WTC11 (cell line): ENCODE data around the gene CCR2. TPM values are rescaled to one million over a fixed set of nuclear protein-coding genes. Genes with fewer than 3 reads are reported as not detected.

Experiments
- ATAC-seq: fragments of 200-7000 bp; cut with Tn5 transposase; 2 replicates; pipeline ENCODE4 v1.10.0; 2021; ENCODE audit warnings: mild to moderate bottlenecking, moderate library complexity
- Bru-seq: library from RNA; stranded (reverse); fragments of 400-500 nt; gene quantifications from one replicate; lab custom pipeline; 2021; lab: Mats Ljungman, UMichigan
- CTCF ChIA-PET: fragments of 300-600 bp; sonication (Branson Sonifier 250); formaldehyde crosslinking; loops from one replicate; lab custom pipeline; 2021; ENCODE audit warnings: antibody characterized with exemption; lab: Charles Lee
- POLR2A ChIA-PET: fragments of 350-600 bp; sonication (Branson Sonifier 250); formaldehyde crosslinking; loops from one replicate; lab custom pipeline; 2021; ENCODE audit warnings: antibody characterized with exemption; lab: Charles Lee
- DNase-seq: peaks from one replicate; pipeline ENCODE4 v3.0.0; 2021; ENCODE audit warnings: low spot score
- H3K27ac Mint-ChIP-seq: 2 replicates; pipeline ENCODE4 v1.8.0; 2021; ENCODE audit warnings: mixed read lengths
- H3K27me3 Mint-ChIP-seq: 2 replicates; pipeline ENCODE4 v1.8.0; 2021; ENCODE audit warnings: low read depth, mild to moderate bottlenecking, moderate library complexity, mixed read lengths
- H3K36me3 Mint-ChIP-seq: 2 replicates; pipeline ENCODE4 v1.8.0; 2021; ENCODE audit warnings: mixed read lengths
- H3K4me1 Mint-ChIP-seq: 2 replicates; pipeline ENCODE4 v1.8.0; 2022; ENCODE audit warnings: mixed read lengths
- H3K4me3 Mint-ChIP-seq: 2 replicates; pipeline ENCODE4 v1.8.0; 2021; ENCODE audit warnings: mild to moderate bottlenecking, moderate library complexity, mixed read lengths
- H3K9me3 Mint-ChIP-seq: 2 replicates; pipeline ENCODE4 v1.8.0; 2021; ENCODE audit warnings: mixed read lengths
- ATF2 ChIP-seq: sonication (generic); formaldehyde crosslinking; IDR thresholded peaks from 2 replicates; pipeline ENCODE4 v1.8.1; 2022; ENCODE audit warnings: low read depth, missing genetic modification reagents, borderline replicate concordance
- ATF3 ChIP-seq: sonication (generic); formaldehyde crosslinking; conservative IDR thresholded peaks from 2 replicates; pipeline ENCODE4 v1.8.1; 2022; ENCODE audit warnings: mild to moderate bottlenecking, missing genetic modification reagents
- ATF6 ChIP-seq: sonication (generic); formaldehyde crosslinking; IDR thresholded peaks from 2 replicates; pipeline ENCODE4 v1.8.1; 2023; ENCODE audit warnings: mild to moderate bottlenecking, missing genetic modification reagents
- FOXJ3 ChIP-seq: sonication (generic); formaldehyde crosslinking; IDR thresholded peaks from 2 replicates; pipeline ENCODE4 v1.9.0; 2021; ENCODE audit warnings: missing genetic modification reagents, mild to moderate bottlenecking, borderline replicate concordance
- FOXP1 ChIP-seq: sonication (generic); formaldehyde crosslinking; IDR thresholded peaks from 2 replicates; pipeline ENCODE4 v1.8.0; 2022; ENCODE audit warnings: missing genetic modification reagents, mild to moderate bottlenecking, moderate library complexity, borderline replicate concordance
- GABPB1 ChIP-seq: sonication (generic); formaldehyde crosslinking; IDR thresholded peaks from 2 replicates; pipeline ENCODE4 v1.8.1; 2023; ENCODE audit warnings: mild to moderate bottlenecking, missing genetic modification reagents
- IRF2 ChIP-seq: sonication (generic); formaldehyde crosslinking; IDR thresholded peaks from 2 replicates; pipeline ENCODE4 v1.8.0; 2022; ENCODE audit warnings: low read depth, missing genetic modification reagents, borderline replicate concordance
- JUN ChIP-seq: sonication (generic); formaldehyde crosslinking; IDR thresholded peaks from 2 replicates; pipeline ENCODE4 v1.8.0; 2023; ENCODE audit warnings: mild to moderate bottlenecking, missing genetic modification reagents
- NFE2L1 ChIP-seq: sonication (generic); formaldehyde crosslinking; IDR thresholded peaks from 2 replicates; pipeline ENCODE4 v1.8.1; 2023; ENCODE audit warnings: missing genetic modification reagents
- NFYB ChIP-seq: sonication (generic); formaldehyde crosslinking; conservative IDR thresholded peaks from 2 replicates; pipeline ENCODE4 v1.8.0; 2022; ENCODE audit warnings: low read depth, missing genetic modification reagents
- NR2C2 ChIP-seq: sonication (generic); formaldehyde crosslinking; IDR thresholded peaks from 2 replicates; pipeline ENCODE4 v1.8.0; 2022; ENCODE audit warnings: mild to moderate bottlenecking, missing genetic modification reagents
- NR3C1 ChIP-seq: sonication (generic); formaldehyde crosslinking; conservative IDR thresholded peaks from 2 replicates; pipeline ENCODE4 v1.8.1; 2023; ENCODE audit warnings: low read depth, mild to moderate bottlenecking, missing genetic modification reagents
- OVOL2 ChIP-seq: fragments of 250-450 bp; sonication (Bioruptor Pico); IDR thresholded peaks from 2 replicates; pipeline ENCODE4 v1.9.0; 2021; ENCODE audit warnings: mild to moderate bottlenecking, borderline replicate concordance
- SMAD3 ChIP-seq: sonication (generic); formaldehyde crosslinking; IDR thresholded peaks from 2 replicates; pipeline ENCODE4 v1.8.0; 2022; ENCODE audit warnings: missing genetic modification reagents, mild to moderate bottlenecking, borderline replicate concordance
- SOX15 ChIP-seq: fragments of 250-450 bp; sonication (Bioruptor Pico); IDR thresholded peaks from 2 replicates; pipeline ENCODE4 v1.9.0; 2021; ENCODE audit warnings: mild to moderate bottlenecking
- STAT6 ChIP-seq: sonication (generic); formaldehyde crosslinking; conservative IDR thresholded peaks from 2 replicates; pipeline ENCODE4 v1.8.1; 2023; ENCODE audit warnings: mild to moderate bottlenecking, low read depth, missing genetic modification reagents, moderate library complexity
- TEAD4 ChIP-seq: sonication (generic); formaldehyde crosslinking; IDR thresholded peaks from 2 replicates; pipeline ENCODE4 v1.8.0; 2022; ENCODE audit warnings: mild to moderate bottlenecking, missing genetic modification reagents
- ZBTB21 ChIP-seq: sonication (generic); formaldehyde crosslinking; IDR thresholded peaks from 2 replicates; pipeline ENCODE4 v1.8.1; 2023; ENCODE audit warnings: mild to moderate bottlenecking, missing genetic modification reagents, borderline replicate concordance
- ZBTB43 ChIP-seq: sonication (generic); formaldehyde crosslinking; IDR thresholded peaks from 2 replicates; pipeline ENCODE4 v1.8.1; 2023; ENCODE audit warnings: mild to moderate bottlenecking, missing genetic modification reagents
- ZNF138 ChIP-seq: sonication (generic); formaldehyde crosslinking; conservative IDR thresholded peaks from 2 replicates; pipeline ENCODE4 v1.8.1; 2022; ENCODE audit warnings: mild to moderate bottlenecking, moderate library complexity, missing genetic modification reagents
- ZNF317 ChIP-seq: sonication (generic); formaldehyde crosslinking; IDR thresholded peaks from 2 replicates; pipeline ENCODE4 v1.8.1; 2023; ENCODE audit warnings: low read depth, mild to moderate bottlenecking, moderate library complexity, missing genetic modification reagents, borderline replicate concordance
- long read RNA-seq, 3 experiments: library from RNA in 1 of 3; library from capped mRNA in 1 of 3; library from polyadenylated mRNA in 1 of 3; unstranded in 2 of 3; stranded (forward) in 1 of 3; transcript quantifications; one replicate each; pipeline ENCODE4 v2.0.0, GENCODE V29; 2021
- total RNA-seq: library from RNA; stranded (reverse); gene quantifications from 3 replicates; pipeline ENCODE4 v1.2.3, GENCODE V29; 2021

CCR2 gene
- total RNA-seq (0.07 TPM in 1 of 3 replicates, not detected in the others), Bru-seq, nascent RNA (not detected)
- long read RNA-seq, experiment 1 = 0 reads
- long read RNA-seq, experiment 2 = 0 reads
- long read RNA-seq, experiment 3 = 0 reads

- Mint-ChIP-seq H3K4me3 (no peak within 1 kb of the TSS), H3K27ac (no peak within 1 kb of the TSS), H3K4me1 (peaks cover 11% of the 10 kb centered on the region; the same call in 1 of the 2 replicates), H3K36me3 (no peaks in the 10 kb centered on the region), H3K27me3 (peaks cover 8% of the 10 kb centered on the region), H3K9me3 (peaks cover 8% of the 10 kb centered on the region)
- POLR2A ChIA-PET = no interaction called here
- no peak for ATAC-seq
- CTCF ChIA-PET = interaction anchor here (1.0 to 1.4 kb wide), 3 partner anchors 18 to 96 kb away, joined by 3 to 5 read pairs (median 4); no protein-coding TSS in a partner anchor
- no peak for DNase-seq
- TF ChIP-seq IRF2 (no peak), ATF3 (CRISPR knock-in tag) (no peak)
- TF ChIP-seq, all 79 proteins: peak for 0
Measured at GRCh38 chr3:46353647-46354410, at the start of gene CCR2. Gene CCR2, plus strand, starts transcription at chr3:46354111. Its CDS starts 3,417 bp downstream, at chr3:46357528.

GRCh38 chr3:46304739-46305138 is 49.2 kb upstream of the CCR2 start:
- Mint-ChIP-seq H3K4me3 (no peak overlapping the region), H3K4me1 (no peaks in the 10 kb centered on the region), H3K9me3 (no peaks in the 10 kb centered on the region), H3K27ac (no peak overlapping the region), H3K36me3 (no peaks in the 10 kb centered on the region), H3K27me3 (no peaks in the 10 kb centered on the region)
- no peak for TF ChIP-seq TEAD4 (CRISPR knock-in tag)
- no peak for TF ChIP-seq STAT6 (CRISPR knock-in tag)
- no peak for TF ChIP-seq ATF2 (CRISPR knock-in tag)
- TF ChIP-seq NFYB = no peak
- no peak for TF ChIP-seq ZBTB43 (CRISPR knock-in tag)
- TF ChIP-seq NR3C1 = no peak
- no peak for TF ChIP-seq SOX15 (CRISPR knock-in tag)
- TF ChIP-seq SMAD3 (CRISPR knock-in tag) = no peak
- TF ChIP-seq ATF6 (CRISPR knock-in tag) = no peak
- TF ChIP-seq FOXJ3 = no peak
- no peak for TF ChIP-seq FOXP1 (CRISPR knock-in tag)
- TF ChIP-seq ZNF317 (CRISPR knock-in tag) = no peak
- TF ChIP-seq ZBTB21 (CRISPR knock-in tag) = no peak
- TF ChIP-seq GABPB1 (CRISPR knock-in tag) = no peak
- no peak for TF ChIP-seq JUN (CRISPR knock-in tag)
- no peak for TF ChIP-seq OVOL2
- TF ChIP-seq NFE2L1 (CRISPR knock-in tag) = no peak
- no peak for TF ChIP-seq ZNF138 (CRISPR knock-in tag)
- TF ChIP-seq NR2C2 (CRISPR knock-in tag) = no peak
- ATAC-seq (no peak), DNase-seq (no peak)
- POLR2A ChIA-PET = no interaction called here
- CTCF ChIA-PET = no interaction called here
